Astrocyte of the hippocampus (primary cell): ENCODE measurements around the gene RIT2.

Experiments used
- DNase-seq: peaks from one replicate; pipeline ENCODE4 v3.0.0; 2011; ENCODE audit warnings: low read depth, low spot score

RIT2 gene

GRCh38 chr18:43115076-43115921 lies at the start of gene RIT2:
Gene RIT2 (minus strand): TSS chr18:43115685.
- peak; percentile 12 for DNase-seq

DNA sequence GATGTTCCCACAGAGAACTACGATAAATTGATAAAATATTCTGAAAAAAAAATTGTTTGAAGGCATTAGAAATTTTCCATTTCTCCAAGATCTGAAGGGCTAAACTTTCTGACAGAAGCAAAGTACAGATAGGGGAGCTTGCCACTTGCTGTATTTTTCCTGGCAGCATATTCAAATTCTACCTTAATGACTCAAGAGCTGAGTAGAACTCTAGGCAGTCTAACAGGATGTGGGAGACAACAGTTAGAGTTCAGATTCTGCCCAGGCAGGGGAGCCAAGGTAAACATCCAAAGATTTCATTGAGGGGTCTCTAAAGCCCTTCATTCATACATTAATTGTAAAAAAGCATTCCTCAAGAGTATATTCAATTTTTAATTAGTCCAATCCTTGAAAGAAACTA lies 46.0 kb upstream of the RIT2 start:
- DNase-seq: peak; percentile 82

GRCh38 chr18:43160509-43160908 lies 45.0 kb upstream of the RIT2 start:
- DNase-seq: peak; percentile 48

- peak; percentile 7 for DNase-seq
These were observed 44.4 kb upstream of the RIT2 start for GRCh38 chr18:43159926-43160325.

- peak; percentile 57 for DNase-seq
These were observed 43.7 kb upstream of the RIT2 start for GRCh38 chr18:43159086-43159770.

- no peak for DNase-seq
These were observed 42.9 kb upstream of the RIT2 start for GRCh38 chr18:43158381-43158780.

GRCh38 chr18:43155842-43156241 lies 40.4 kb upstream of the RIT2 start:
- DNase-seq: no peak

DNA sequence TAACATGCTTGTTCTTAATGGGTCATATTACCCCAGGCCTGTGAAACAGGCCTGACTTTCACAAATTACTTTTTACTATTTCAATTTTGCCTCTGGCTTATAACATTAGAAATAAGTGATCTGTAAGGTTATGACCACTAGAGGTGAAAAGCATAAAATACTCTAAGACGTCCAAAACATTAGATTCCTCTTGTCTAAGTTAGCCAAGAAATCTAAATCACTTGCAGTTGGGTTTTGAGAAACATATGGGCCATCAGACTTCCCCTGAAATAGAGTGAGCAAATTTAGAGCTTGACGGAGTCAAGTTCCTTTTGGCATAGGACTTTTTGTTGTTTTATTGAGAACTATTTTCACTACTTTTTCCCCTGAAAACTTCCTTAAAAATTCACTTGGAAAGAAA lies 32.7 kb upstream of the RIT2 start:
- DNase-seq: no peak

- DNase-seq: no peak
These were observed 25.7 kb upstream of the RIT2 start for GRCh38 chr18:43141208-43141607.

- DNase-seq: no peak
These were observed 23.9 kb upstream of the RIT2 start for GRCh38 chr18:43139288-43139946.

GRCh38 chr18:43134876-43135275 lies 19.4 kb upstream of the RIT2 start:
- DNase-seq: no peak

GRCh38 chr18:43130716-43131260 lies 15.3 kb upstream of the RIT2 start:
- peak; percentile 4 for DNase-seq

DNA sequence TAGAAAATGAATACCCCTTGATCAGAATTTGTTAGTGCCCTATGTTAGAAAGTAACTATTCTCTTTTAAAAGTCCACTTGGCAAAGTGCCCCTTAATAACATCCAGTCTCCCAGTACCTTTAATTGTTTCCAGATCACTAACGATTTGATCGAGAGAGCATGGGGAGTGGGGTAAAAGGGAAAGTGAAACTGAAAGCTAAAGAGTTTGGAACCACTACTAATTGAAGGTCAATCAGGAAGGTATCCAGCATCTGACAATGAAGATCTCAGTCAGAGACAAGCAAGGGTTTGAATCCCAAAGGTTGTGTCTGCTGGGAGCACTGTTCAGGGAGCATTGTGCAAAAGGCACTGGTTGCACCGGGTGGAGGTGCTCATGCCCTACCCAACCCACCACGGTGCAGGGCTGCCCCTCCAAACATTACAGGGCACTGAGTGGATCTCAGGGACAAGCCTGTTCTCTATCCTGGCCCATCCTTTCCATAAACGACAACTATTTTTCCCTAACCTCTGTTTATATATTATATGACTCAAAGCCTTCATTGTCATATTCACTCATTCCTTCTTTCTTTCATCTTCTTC lies 14.6 kb upstream of the RIT2 start:
- peak; percentile 26 for DNase-seq

DNA sequence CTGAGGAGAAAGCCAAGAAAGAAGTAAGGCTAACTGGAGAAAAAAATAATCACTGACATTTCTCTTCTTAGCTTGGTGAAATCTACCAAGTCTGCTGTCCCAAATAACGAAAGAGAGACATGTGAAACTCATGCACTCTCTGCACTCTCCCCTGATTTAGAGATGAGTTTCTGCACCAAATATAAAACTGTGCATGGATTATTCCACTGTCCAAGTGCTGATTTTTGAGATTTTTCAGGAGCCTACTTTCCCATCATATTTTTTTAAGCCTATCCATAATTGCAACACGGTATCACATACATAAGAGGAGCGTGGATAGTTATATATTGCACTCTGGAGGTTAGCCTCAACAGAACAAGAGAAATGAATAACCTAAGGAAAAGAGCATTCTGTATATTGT lies 10.0 kb upstream of the RIT2 start:
- DNase-seq: no peak

DNA sequence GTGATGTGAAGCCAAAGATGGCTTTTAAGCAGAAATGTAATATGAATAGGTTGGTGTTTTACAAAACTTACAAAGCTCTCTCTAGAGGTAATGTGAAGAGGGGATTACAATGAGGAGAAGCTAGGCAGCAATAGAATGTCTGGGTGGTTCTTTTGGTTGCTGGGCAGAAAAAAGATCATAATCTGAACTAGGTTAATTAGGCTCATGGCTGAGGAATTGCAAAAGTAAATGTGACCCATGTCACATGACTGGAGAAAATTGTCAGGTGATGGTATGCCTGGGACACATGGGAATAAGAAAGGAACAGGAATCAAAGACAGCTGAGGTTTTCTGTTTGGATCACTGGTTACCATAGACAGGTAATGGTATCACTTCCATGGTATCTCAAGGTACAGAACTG lies 7.5 kb upstream of the RIT2 start:
- DNase-seq: no peak

DNA sequence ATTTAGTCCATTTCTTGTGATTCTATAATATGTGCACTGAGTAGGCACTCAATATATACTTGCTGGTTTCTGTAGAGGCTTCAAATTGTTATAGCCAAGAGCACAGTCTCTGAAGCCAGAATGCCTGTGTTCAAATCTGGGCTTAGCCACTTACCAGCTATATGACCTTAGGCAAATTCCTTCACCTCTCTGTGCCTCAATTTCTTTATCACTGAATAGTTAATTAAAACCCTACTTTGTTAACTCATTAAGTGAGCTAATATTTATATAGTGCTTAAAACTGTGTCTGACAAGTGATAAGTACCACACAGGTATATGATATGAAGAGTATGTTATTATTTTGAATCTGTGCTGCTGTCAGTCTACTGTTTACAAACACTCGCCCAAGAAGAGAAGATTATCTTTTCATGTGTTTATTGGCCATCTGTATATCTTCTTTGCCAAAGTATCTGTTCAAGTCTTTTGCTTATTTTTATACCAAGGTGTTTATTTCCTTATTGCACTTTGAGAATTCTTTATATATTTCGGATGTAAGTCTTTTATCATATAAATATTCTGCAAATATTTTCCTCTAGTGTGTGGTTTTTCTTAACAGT lies 1.3 kb upstream of the RIT2 start:
- no peak for DNase-seq

GRCh38 chr18:43113220-43113895 lies 2.1 kb downstream of the RIT2 start:
- DNase-seq: no peak

DNA sequence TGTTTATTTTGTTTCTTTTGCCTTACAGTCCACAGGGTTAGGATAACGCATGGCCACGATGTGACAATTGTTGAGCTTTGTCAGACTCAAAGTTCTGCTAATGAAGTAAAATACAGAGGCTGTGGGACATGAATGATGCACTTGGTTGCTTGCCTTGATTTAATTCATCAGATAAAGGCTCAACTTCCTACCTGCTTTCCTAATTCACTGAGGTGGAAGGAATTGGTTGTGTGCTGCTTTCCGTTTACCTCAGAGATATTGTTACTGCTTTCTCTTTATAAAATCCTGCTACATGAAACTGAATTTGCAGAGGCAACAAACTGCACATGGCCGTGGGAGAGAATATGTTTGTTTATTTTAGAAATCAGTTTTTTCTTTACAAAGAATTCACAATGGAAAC lies 6.6 kb downstream of the RIT2 start:
- DNase-seq: no peak

DNA sequence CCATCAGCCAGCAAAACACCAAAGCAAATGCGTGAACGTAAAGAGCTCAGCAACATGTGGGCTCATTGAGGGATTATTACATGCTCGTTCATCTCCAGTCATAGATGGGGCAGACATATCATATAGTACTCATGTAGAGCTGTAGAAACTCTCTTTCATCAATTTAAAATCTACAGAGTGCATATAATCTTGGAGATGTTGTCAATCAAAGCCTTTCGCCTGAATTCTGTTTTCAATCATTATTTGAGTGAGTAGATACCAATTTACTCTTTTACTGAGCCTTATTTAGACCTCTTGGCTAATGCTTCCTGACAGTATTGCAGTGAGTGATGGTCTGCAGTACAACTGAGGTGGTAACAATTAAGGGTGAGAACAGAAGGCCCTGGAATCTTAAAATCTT lies 7.0 kb downstream of the RIT2 start:
- no peak for DNase-seq

- DNase-seq: no peak
These were observed 21.8 kb downstream of the RIT2 start for GRCh38 chr18:43093646-43094045.

DNA sequence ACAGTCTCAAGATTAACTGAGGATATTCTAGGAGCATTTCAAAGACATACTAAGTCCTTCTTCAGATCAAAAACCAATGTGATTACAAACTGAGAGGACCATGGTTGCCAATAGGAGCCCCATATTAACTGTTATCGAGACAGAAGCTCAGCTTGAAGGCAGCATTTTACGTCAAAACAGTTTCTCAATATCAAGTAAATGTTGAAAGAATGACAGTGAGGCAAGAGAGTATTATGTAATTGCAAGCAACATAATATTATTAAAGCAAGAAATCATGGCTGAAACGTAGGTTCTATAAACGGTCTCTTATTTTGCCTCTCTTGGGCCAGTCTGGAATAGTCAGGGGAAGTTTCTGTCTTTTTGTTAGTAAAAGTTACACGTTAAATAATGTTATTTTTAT lies 22.9 kb downstream of the RIT2 start:
- DNase-seq: no peak
